ENCODE results near the gene TSHZ1. TPM values are rescaled to one million over a fixed set of nuclear protein-coding genes. Genes with fewer than 3 reads are reported as not detected.

Gene TSHZ1
- total RNA-seq, 2 donors from 2014 or later = 8.3 to 11.2 TPM

- Histone ChIP-seq H3K27me3 (no peaks in the 10 kb centered on the region), H3K4me1 (peaks cover 41% of the 10 kb centered on the region), H3K27ac (peak overlapping the region in 2 of 4 donors; percentile 69 to 82), H3K36me3 (replicated peaks in 1 of 2; ENCODE audit: insufficient read depth in 1 of 2, low read depth in 2 of 2) (no peaks in the 10 kb centered on the region), H3K4me3 (no peak overlapping the region), H3K9me3 (no peaks in the 10 kb centered on the region)
- ATAC-seq = no peak
- intact Hi-C loops (cut with DNase I) = no loop called here
- no peak for TF ChIP-seq POLR2A (IDR thresholded peaks at IDR 0.05)
- TF ChIP-seq CTCF (IDR thresholded peaks at IDR 0.05) = no peak
- no peak for DNase-seq
- WGBS, 2 donors = 18 to 37% methylated on average over 5 of the region's 5 CpGs
These were observed 2.1 kb downstream of the TSHZ1 start for GRCh38 chr18:75212751-75213090.

DNA sequence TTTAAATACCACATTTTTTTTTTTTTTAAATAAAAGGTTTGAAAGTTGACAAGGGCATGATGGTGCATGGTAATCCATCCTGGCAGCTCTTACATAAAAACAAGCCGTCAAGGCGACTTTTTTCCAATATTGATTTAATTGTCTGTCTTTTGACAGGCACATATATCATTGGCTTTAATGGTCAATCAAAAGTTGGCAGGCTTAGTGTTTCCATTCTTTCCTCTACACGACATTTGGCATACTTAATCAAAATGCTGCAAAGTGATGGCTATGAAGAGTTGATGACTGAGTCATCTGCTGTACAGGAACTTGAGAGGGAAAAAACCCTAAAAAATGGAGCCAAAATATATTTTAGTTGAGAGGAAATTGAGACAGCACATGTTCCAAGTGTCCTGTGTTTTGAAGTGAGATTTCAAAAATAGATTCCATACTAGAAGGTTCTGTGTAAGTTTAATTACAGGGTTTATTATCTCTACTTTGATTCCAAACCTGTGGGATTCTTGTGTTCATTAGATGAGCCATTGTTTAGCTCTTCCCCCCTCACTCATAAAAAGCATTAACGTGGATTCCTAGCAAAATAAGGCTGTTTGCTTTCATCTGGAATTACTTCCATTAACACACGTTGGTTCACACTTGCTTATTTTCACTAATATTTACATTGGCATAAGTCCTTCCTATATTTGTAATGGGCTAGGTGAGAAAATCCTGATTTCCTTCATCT is 3.2 kb downstream of the TSHZ1 start:
- Histone ChIP-seq H3K4me1 (peaks cover 46% of the 10 kb centered on the region), H3K27me3 (no peaks in the 10 kb centered on the region), H3K36me3 (replicated peaks in 1 of 2; ENCODE audit: insufficient read depth in 1 of 2, low read depth in 2 of 2) (no peaks in the 10 kb centered on the region), H3K9me3 (no peaks in the 10 kb centered on the region), H3K4me3 (no peak overlapping the region), H3K27ac (peak overlapping the region in 2 of 4 donors; percentile 45 to 82)
- DNase-seq = no peak
- 2 to 15% methylated on average over 5 of the region's 5 CpGs for WGBS, 2 donors
- intact Hi-C loops (cut with DNase I) = no loop called here
- no peak for TF ChIP-seq CTCF (IDR thresholded peaks at IDR 0.05)
- TF ChIP-seq POLR2A (IDR thresholded peaks at IDR 0.05) = no peak
- ATAC-seq = no peak

DNA sequence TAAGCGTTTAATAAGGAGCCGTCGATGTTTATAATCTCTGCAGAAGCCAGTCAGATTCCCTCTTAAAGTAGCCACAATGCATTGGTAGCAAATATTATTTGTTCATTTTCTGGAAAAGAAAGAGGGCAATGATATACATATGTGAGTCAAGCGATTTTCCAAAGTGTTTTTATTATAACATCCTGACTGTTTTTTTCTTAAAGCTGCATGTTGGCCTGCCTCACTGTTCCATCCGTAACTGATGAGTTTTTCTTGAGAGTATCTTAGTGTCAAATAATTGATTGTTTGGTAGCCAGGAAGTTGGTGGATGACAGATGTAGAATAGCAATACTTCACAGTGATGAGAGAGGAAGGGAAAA is 3.7 kb downstream of the TSHZ1 start:
- no peaks in the 10 kb centered on the region for H3K27me3 ChIP-seq
- intact Hi-C loops (cut with DNase I) = no loop called here
- ATAC-seq = no peak
- H3K4me1 ChIP-seq = peaks cover 50% of the 10 kb centered on the region
- H3K27ac ChIP-seq = peak overlapping the region in 2 of 4 donors; percentile 45 to 82
- H3K9me3 ChIP-seq = no peaks in the 10 kb centered on the region
- TF ChIP-seq POLR2A (IDR thresholded peaks at IDR 0.05) (no peak), CTCF (IDR thresholded peaks at IDR 0.05) (no peak)
- no peaks in the 10 kb centered on the region for H3K36me3 ChIP-seq (replicated peaks in 1 of 2; ENCODE audit: insufficient read depth in 1 of 2, low read depth in 2 of 2)
- DNase-seq = no peak
- 28 to 38% methylated on average over 5 of the region's 5 CpGs for WGBS, 2 donors
- H3K4me3 ChIP-seq = no peak overlapping the region

DNA sequence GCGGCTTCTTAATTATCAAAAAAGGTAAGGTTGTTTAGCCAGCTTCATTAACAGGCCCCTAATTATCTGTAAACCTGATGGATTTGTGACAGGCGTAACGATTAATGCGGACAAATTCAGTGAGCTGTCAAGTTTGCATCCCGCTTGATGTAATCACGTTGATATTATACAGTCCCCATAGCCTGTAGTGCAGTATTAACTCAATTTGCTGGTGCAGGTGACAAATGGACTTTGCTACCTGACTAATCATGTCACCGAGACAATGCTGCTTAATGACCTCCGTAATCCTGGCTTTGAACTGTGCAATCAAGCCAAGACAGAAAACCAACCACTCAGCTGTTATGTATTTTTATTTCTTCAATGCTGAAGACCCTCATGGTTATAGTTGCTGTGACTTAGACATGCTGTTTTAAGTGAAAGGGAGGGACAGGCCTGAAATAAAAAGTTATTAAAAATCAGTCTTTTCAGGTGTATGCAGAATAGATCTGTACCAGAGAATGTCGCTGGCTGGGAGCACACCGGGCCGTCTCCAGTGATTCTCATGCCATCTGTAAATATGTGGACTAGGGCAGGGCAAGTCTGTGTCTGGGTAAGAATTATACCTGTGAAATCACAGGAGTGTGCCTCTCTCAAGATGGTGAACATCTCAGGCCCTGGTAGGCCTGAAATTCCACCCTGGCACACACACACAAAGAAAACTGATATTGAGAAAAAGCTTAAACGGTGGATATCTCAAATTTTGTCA is 4.3 kb downstream of the TSHZ1 start:
- ATAC-seq (no peak), DNase-seq (peak in 1 of 4 donors; percentile 44)
- no peak for TF ChIP-seq POLR2A (IDR thresholded peaks at IDR 0.05)
- TF ChIP-seq CTCF (IDR thresholded peaks at IDR 0.05) = no peak
- intact Hi-C loops (cut with DNase I) = no loop called here
- H3K27ac ChIP-seq = peak overlapping the region in 3 of 4 donors; percentile 1 to 82 (median 40)
- no peak overlapping the region for H3K4me3 ChIP-seq
- 41 to 46% methylated on average over 12 of the region's 12 CpGs for WGBS, 2 donors
- no peaks in the 10 kb centered on the region for H3K36me3 ChIP-seq (replicated peaks in 1 of 2; ENCODE audit: insufficient read depth in 1 of 2, low read depth in 2 of 2)
- no peaks in the 10 kb centered on the region for H3K9me3 ChIP-seq
- peaks cover 54% of the 10 kb centered on the region for H3K4me1 ChIP-seq
- H3K27me3 ChIP-seq = no peaks in the 10 kb centered on the region

Measured in body of pancreas (tissue), 4 donors.